Panc1 (cell line): ENCODE measurements around the gene LRMDA.

Experiments
- POLR2AphosphoS5 ChIP-seq: IDR thresholded peaks from 2 replicates; pipeline ENCODE4 v1.6.1; 2012; ENCODE audit warnings: mild to moderate bottlenecking, low read depth, low read length, moderate library complexity
- SIN3A ChIP-seq: IDR thresholded peaks from 2 replicates; pipeline ENCODE4 v1.6.1; 2012; ENCODE audit warnings: low read depth, mild to moderate bottlenecking, low read length, moderate library complexity, borderline replicate concordance; ENCODE audit not compliant: insufficient read depth
- TF ChIP-seq, protein P1 (sequence below): fragments of 450-650 bp; IDR thresholded peaks from 2 replicates; pipeline ENCODE4 v1.5.1; 2017; ENCODE audit warnings: mild to moderate bottlenecking
- TF ChIP-seq, protein P2 (sequence below), 2 experiments: IDR thresholded peaks; 2 replicates each; pipeline ENCODE4 v1.6.1; 2011 to 2012; ENCODE audit warnings: low read depth in 2 of 2, control low read depth in 1 of 2, low read length in 1 of 2, mild to moderate bottlenecking in 1 of 2, moderate library complexity in 1 of 2; ENCODE audit not compliant: insufficient read depth in 1 of 2

DNA sequence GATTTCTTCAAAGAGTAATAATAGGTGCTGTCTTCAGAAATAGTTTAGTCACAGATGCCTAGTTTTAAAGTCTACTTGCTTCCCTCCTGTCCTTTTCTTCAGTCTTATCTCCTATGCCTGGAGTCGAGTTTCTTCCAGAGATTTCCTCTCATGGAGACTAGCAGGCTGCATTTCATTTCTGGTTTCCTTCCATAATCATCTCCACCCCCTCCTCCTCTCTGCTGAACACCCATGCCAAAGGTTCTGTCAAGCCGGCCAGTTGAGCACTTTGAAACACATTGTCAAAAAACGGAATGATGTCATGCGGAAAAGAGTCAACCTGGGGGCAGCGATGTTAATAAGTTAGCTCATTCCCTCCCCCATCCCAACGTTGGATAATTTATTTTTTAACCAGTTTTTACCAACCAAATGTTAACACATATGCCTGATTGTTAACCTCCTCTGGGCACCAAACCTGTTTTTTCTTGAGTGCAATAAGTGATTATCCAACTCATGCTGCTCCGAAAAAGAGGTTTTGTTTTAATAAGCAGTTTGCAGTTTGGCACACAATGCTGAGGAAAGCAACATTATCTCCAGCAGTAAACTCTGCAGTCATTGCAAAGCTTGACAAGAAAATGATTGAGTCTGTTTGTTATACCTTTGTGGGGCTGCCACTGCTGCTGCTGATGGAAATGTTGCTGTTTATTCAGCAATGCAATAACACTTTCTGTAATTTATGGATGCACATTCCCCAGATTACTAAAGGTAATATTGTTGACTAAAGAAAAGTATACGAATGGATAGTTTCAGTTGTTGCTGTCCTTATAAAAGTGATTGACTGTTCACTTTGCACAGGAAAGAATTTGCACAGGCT lies 161.6 kb downstream of the LRMDA start:
- TF ChIP-seq, protein P1, sequence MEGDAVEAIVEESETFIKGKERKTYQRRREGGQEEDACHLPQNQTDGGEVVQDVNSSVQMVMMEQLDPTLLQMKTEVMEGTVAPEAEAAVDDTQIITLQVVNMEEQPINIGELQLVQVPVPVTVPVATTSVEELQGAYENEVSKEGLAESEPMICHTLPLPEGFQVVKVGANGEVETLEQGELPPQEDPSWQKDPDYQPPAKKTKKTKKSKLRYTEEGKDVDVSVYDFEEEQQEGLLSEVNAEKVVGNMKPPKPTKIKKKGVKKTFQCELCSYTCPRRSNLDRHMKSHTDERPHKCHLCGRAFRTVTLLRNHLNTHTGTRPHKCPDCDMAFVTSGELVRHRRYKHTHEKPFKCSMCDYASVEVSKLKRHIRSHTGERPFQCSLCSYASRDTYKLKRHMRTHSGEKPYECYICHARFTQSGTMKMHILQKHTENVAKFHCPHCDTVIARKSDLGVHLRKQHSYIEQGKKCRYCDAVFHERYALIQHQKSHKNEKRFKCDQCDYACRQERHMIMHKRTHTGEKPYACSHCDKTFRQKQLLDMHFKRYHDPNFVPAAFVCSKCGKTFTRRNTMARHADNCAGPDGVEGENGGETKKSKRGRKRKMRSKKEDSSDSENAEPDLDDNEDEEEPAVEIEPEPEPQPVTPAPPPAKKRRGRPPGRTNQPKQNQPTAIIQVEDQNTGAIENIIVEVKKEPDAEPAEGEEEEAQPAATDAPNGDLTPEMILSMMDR = no peak
- TF ChIP-seq SIN3A (no peak), POLR2AphosphoS5 (no peak)
- TF ChIP-seq, protein P2, sequence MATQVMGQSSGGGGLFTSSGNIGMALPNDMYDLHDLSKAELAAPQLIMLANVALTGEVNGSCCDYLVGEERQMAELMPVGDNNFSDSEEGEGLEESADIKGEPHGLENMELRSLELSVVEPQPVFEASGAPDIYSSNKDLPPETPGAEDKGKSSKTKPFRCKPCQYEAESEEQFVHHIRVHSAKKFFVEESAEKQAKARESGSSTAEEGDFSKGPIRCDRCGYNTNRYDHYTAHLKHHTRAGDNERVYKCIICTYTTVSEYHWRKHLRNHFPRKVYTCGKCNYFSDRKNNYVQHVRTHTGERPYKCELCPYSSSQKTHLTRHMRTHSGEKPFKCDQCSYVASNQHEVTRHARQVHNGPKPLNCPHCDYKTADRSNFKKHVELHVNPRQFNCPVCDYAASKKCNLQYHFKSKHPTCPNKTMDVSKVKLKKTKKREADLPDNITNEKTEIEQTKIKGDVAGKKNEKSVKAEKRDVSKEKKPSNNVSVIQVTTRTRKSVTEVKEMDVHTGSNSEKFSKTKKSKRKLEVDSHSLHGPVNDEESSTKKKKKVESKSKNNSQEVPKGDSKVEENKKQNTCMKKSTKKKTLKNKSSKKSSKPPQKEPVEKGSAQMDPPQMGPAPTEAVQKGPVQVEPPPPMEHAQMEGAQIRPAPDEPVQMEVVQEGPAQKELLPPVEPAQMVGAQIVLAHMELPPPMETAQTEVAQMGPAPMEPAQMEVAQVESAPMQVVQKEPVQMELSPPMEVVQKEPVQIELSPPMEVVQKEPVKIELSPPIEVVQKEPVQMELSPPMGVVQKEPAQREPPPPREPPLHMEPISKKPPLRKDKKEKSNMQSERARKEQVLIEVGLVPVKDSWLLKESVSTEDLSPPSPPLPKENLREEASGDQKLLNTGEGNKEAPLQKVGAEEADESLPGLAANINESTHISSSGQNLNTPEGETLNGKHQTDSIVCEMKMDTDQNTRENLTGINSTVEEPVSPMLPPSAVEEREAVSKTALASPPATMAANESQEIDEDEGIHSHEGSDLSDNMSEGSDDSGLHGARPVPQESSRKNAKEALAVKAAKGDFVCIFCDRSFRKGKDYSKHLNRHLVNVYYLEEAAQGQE (IDR thresholded peaks at IDR 0.05; ENCODE audit: insufficient read depth in 1 of 2, low read depth in 2 of 2, low read length in 1 of 2) = no peak
